ENCODE results near the gene PHAX. TPM values are rescaled to one million over a fixed set of nuclear protein-coding genes. Genes with fewer than 3 reads are reported as not detected.

The PHAX gene
- total RNA-seq, 1 experiment from 2014 or later: 46.2 TPM

DNA sequence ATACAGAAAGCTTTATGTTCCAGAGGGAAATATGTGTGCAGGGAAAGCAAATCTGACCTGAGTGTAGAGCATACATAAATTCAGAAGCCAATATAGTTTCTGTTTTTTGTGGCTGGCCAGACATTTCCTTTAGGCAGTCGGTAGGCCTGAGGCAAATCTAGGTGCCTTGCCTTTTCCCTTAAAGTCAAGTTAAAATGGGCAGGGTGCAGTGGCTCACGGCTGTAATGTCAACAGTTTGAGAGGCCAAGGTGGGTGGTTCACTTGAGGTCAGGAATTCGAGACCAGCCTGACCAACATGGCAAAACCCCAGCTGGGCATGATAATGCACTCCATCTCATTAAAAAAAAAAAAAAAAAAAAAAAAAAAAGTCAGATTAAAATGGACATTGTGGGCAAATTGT lies 31.2 kb downstream of the PHAX start:
- Histone ChIP-seq H3K27ac (ENCODE audit: low read length) (no peak overlapping the region), H3K36me3 (ENCODE audit: control insufficient read depth, insufficient read depth, low read length) (no peaks in the 10 kb centered on the region), H3K4me3 (ENCODE audit: low read depth in 2 of 2, low read length in 2 of 2) (no peak overlapping the region), H3K27me3 (ENCODE audit: control insufficient read depth, insufficient read depth, low read length) (no peaks in the 10 kb centered on the region), H3K4me1 (ENCODE audit: control insufficient read depth, insufficient read depth, low read length) (no peaks in the 10 kb centered on the region; the same call in 1 of the 2 replicates), H3K9me3 (ENCODE audit: control insufficient read depth, insufficient read depth, low read depth, low read length) (no peaks in the 10 kb centered on the region)
- no TSS peak for BruUV-seq (replicated peaks)
- no peak for DNase-seq (ENCODE audit: low read depth, low spot score)
- CTCF ChIA-PET: no interaction called here
- TF ChIP-seq, protein P1, sequence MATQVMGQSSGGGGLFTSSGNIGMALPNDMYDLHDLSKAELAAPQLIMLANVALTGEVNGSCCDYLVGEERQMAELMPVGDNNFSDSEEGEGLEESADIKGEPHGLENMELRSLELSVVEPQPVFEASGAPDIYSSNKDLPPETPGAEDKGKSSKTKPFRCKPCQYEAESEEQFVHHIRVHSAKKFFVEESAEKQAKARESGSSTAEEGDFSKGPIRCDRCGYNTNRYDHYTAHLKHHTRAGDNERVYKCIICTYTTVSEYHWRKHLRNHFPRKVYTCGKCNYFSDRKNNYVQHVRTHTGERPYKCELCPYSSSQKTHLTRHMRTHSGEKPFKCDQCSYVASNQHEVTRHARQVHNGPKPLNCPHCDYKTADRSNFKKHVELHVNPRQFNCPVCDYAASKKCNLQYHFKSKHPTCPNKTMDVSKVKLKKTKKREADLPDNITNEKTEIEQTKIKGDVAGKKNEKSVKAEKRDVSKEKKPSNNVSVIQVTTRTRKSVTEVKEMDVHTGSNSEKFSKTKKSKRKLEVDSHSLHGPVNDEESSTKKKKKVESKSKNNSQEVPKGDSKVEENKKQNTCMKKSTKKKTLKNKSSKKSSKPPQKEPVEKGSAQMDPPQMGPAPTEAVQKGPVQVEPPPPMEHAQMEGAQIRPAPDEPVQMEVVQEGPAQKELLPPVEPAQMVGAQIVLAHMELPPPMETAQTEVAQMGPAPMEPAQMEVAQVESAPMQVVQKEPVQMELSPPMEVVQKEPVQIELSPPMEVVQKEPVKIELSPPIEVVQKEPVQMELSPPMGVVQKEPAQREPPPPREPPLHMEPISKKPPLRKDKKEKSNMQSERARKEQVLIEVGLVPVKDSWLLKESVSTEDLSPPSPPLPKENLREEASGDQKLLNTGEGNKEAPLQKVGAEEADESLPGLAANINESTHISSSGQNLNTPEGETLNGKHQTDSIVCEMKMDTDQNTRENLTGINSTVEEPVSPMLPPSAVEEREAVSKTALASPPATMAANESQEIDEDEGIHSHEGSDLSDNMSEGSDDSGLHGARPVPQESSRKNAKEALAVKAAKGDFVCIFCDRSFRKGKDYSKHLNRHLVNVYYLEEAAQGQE (IDR thresholded peaks at IDR 0.05; ENCODE audit: insufficient read depth in 1 of 2, low read depth in 2 of 2, low read length in 1 of 2): no peak
- no peak for TF ChIP-seq POLR2AphosphoS5 (IDR thresholded peaks at IDR 0.05; ENCODE audit: low read depth, low read length)
- no peak for TF ChIP-seq CTCF (IDR thresholded peaks at IDR 0.05)
- TF ChIP-seq TCF7L2 (IDR thresholded peaks at IDR 0.05; ENCODE audit: low read depth, low read length): 0 out of 2 replicates have a peak, but pooled peaks have one; percentile 39
- 0 out of 2 replicates have a peak, but pooled peaks have one; percentile 47 for ATAC-seq
- in situ Hi-C loops (cut with HindIII; ENCODE audit: low pct_unique_long_range_greater_than_20kb, low sequenced_read_pairs) (no loop called here), intact Hi-C loops (cut with micrococcal nuclease; ENCODE audit: unreplicated experiment) (no loop called here)
- POLR2A ChIA-PET: no interaction called here

DNA sequence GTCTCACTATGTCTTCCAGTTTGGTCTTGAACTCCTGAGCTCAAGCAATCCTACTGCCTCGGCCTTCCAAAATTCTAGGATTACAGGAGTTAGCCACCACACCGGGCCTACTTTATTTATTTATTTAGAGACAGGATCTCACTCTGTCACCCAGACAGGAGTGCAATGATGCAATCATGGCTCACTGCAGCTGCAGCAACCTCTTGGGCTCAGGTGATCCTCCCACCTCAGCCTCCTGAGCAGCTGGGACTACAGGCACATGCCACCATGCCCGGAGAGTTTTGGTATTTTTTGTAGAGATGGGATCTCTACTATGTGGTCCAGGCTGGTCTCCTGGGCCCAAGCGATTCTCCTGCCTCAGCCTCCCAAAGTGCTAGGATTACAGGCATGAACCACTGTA lies 32.8 kb downstream of the PHAX start:
- no peak for ATAC-seq

More for the DNA sequence above, 32.8 kb downstream of the PHAX start:
- H3K27ac ChIP-seq (ENCODE audit: low read length): no peak overlapping the region
- H3K27me3 ChIP-seq (ENCODE audit: control insufficient read depth, insufficient read depth, low read length): no peaks in the 10 kb centered on the region
- DNase-seq (ENCODE audit: low read depth, low spot score): no peak
- H3K9me3 ChIP-seq (ENCODE audit: control insufficient read depth, insufficient read depth, low read depth, low read length): no peaks in the 10 kb centered on the region
- no peaks in the 10 kb centered on the region for H3K36me3 ChIP-seq (ENCODE audit: control insufficient read depth, insufficient read depth, low read length)
- ChIA-PET CTCF (no interaction called here), POLR2A (no interaction called here)
- intact Hi-C loops (cut with micrococcal nuclease; ENCODE audit: unreplicated experiment): no loop called here
- no TSS peak for BruUV-seq (replicated peaks)
- no peaks in the 10 kb centered on the region; the same call in 1 of the 2 replicates for H3K4me1 ChIP-seq (ENCODE audit: control insufficient read depth, insufficient read depth, low read length)
- TF ChIP-seq POLR2AphosphoS5 (IDR thresholded peaks at IDR 0.05; ENCODE audit: low read depth, low read length) (no peak), TCF7L2 (IDR thresholded peaks at IDR 0.05; ENCODE audit: low read depth, low read length) (no peak), CTCF (IDR thresholded peaks at IDR 0.05) (no peak), SIN3A (IDR thresholded peaks at IDR 0.05; ENCODE audit: borderline replicate concordance, insufficient read depth, low read depth, low read length) (no peak)
- TF ChIP-seq, protein P1 (IDR thresholded peaks at IDR 0.05; ENCODE audit: insufficient read depth in 1 of 2, low read depth in 2 of 2, low read length in 1 of 2): no peak
- in situ Hi-C loops (cut with HindIII; ENCODE audit: low pct_unique_long_range_greater_than_20kb, low sequenced_read_pairs): no loop called here
- no peak overlapping the region for H3K4me3 ChIP-seq (ENCODE audit: low read depth in 2 of 2, low read length in 2 of 2)
